ENCODE data around the gene ATP5F1E.

The ATP5F1E gene

DNA sequence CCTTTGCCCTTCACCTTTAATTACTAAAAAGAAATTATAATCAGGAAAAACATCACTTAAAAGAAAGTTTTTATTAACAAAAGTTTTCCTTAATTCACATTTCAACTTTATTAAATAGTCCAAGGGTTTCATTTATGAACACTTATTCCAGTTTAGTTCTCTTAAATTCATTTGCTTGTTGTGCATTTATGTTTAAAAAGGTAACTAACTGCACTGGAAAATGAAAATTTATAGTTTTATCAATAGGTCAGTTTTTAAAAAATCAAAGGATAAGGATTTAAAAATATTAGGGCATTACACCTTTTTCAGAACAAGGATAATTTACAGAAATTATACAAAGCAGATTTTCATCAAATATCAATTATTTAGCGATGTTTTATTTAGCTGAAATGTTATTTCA, 958 bp upstream of the ATP5F1E start:
- ChIA-PET POLR2A (interaction anchor here (1.1 to 2.2 kb wide), 5 partner anchors 9 to 49 kb away, joined by 3 to 28 read pairs (median 16); partner anchors contain the start of genes PRELID3B and TUBB1), CTCF (no interaction called here)
- Histone ChIP-seq H3K4me3 (ENCODE audit: low read depth, low read length) (peak overlapping the region; percentile 45; the same call in 1 of the 2 replicates), H3K4me1 (ENCODE audit: control insufficient read depth, insufficient read depth, low read length) (peaks cover 7% of the 10 kb centered on the region; the same call in 1 of the 2 replicates), H3K27ac (ENCODE audit: extremely low read depth, low read depth, low read length) (peak overlapping the region; percentile 91; the same call in 1 of the 2 replicates), H3K36me3 (ENCODE audit: control insufficient read depth in 2 of 2, insufficient read depth in 1 of 2, low read length in 2 of 2) (peaks cover 16 to 77% of the 10 kb centered on the region in 2 experiments; a peak in 2 of 3 replicates), H3K9me3 (ENCODE audit: control insufficient read depth, insufficient read depth, low read depth, low read length) (no peaks in the 10 kb centered on the region)
- TF ChIP-seq PRDM1 (tag by site-specific recombination; IDR thresholded peaks at IDR 0.05) = peak; percentile 51; the same call in 1 of the 2 replicates
- TF ChIP-seq ZNF701 (tag by site-specific recombination; IDR thresholded peaks at IDR 0.05) = no peak

DNA sequence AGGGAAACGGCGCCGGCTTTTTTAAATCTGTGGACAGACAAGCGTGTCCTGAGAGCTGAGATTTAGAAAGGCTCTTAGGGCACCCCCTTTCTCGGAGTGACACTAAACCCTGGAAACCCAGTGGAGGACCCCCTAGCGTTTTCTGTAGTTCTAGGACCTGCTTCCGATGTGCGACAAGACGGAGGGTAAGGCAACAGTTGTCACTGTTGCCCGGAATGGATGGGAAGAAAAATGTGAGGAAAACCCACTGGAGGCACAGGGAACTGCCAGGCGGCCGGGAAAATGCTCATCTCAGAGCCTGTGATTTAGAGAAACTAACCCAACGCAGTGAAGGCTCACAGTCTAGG, 551 bp upstream of the ATP5F1E start:
- Histone ChIP-seq H3K36me3 (ENCODE audit: control insufficient read depth in 2 of 2, insufficient read depth in 1 of 2, low read length in 2 of 2) (peaks cover 16 to 77% of the 10 kb centered on the region in 2 experiments; a peak in 2 of 3 replicates), H3K27ac (ENCODE audit: extremely low read depth, low read depth, low read length) (peak overlapping the region; percentile 91), H3K4me1 (ENCODE audit: control insufficient read depth, insufficient read depth, low read length) (peaks cover 7% of the 10 kb centered on the region; the same call in 1 of the 2 replicates), H3K9me3 (ENCODE audit: control insufficient read depth, insufficient read depth, low read depth, low read length) (no peaks in the 10 kb centered on the region), H3K4me3 (ENCODE audit: low read depth, low read length) (peak overlapping the region; percentile 45)
- ChIA-PET CTCF (interaction anchor here (0.7 to 1.0 kb wide), 2 partner anchors 55 to 916 kb away, joined by 3 to 5 read pairs; no protein-coding TSS in a partner anchor), POLR2A (interaction anchor here (0.7 to 2.2 kb wide), 25 partner anchors 9 to 381 kb away, joined by 3 to 28 read pairs (median 6); partner anchors contain the start of genes NELFCD, PRELID3B, STX16 and TUBB1)
- TF ChIP-seq TRIM28 (IDR thresholded peaks at IDR 0.05; ENCODE audit: borderline replicate concordance, low read length) (no peak), ZFP69B (tag by site-specific recombination; IDR thresholded peaks at IDR 0.05) (no peak), ZBTB8A (tag by site-specific recombination; IDR thresholded peaks at IDR 0.05) (0 out of 2 replicates have a peak, but pooled peaks have one; percentile 32), BCL11B (tag by site-specific recombination; IDR thresholded peaks at IDR 0.05; ENCODE audit: low read depth) (no peak), ZNF549 (tag by site-specific recombination; IDR thresholded peaks at IDR 0.05) (no peak), ZNF146 (tag by site-specific recombination; IDR thresholded peaks at IDR 0.05) (no peak), GLIS1 (tag by site-specific recombination; IDR thresholded peaks at IDR 0.05) (peak; percentile 3; the same call in 1 of the 2 replicates), ZNF768 (tag by site-specific recombination; IDR thresholded peaks at IDR 0.05) (no peak), ZNF366 (tag by site-specific recombination; conservative IDR thresholded peaks at IDR 0.05) (no peak), ZNF561 (tag by site-specific recombination; IDR thresholded peaks at IDR 0.05; ENCODE audit: borderline replicate concordance) (no peak), PRDM1 (tag by site-specific recombination; IDR thresholded peaks at IDR 0.05) (no peak), SP3 (tag by site-specific recombination; IDR thresholded peaks at IDR 0.05) (no peak), ZFP3 (tag by site-specific recombination; IDR thresholded peaks at IDR 0.05; ENCODE audit: low read depth) (no peak), ZNF423 (tag by site-specific recombination; IDR thresholded peaks at IDR 0.05) (no peak)
- TF ChIP-seq, protein P1, sequence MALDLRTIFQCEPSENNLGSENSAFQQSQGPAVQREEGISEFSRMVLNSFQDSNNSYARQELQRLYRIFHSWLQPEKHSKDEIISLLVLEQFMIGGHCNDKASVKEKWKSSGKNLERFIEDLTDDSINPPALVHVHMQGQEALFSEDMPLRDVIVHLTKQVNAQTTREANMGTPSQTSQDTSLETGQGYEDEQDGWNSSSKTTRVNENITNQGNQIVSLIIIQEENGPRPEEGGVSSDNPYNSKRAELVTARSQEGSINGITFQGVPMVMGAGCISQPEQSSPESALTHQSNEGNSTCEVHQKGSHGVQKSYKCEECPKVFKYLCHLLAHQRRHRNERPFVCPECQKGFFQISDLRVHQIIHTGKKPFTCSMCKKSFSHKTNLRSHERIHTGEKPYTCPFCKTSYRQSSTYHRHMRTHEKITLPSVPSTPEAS (tag by site-specific recombination; IDR thresholded peaks at IDR 0.05) = no peak
- TF ChIP-seq, protein P2, sequence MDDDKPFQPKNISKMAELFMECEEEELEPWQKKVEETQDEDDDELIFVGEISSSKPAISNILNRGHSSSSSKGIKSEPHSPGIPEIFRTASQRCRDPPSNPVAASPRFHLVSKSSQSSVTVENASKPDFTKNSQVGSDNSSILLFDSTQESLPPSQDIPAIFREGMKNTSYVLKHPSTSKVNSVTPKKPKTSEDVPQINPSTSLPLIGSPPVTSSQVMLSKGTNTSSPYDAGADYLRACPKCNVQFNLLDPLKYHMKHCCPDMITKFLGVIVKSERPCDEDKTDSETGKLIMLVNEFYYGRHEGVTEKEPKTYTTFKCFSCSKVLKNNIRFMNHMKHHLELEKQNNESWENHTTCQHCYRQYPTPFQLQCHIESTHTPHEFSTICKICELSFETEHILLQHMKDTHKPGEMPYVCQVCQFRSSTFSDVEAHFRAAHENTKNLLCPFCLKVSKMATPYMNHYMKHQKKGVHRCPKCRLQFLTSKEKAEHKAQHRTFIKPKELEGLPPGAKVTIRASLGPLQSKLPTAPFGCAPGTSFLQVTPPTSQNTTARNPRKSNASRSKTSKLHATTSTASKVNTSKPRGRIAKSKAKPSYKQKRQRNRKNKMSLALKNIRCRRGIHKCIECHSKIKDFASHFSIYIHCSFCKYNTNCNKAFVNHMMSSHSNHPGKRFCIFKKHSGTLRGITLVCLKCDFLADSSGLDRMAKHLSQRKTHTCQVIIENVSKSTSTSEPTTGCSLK (tag by site-specific recombination; IDR thresholded peaks at IDR 0.05) = no peak
- TF ChIP-seq, protein P3, sequence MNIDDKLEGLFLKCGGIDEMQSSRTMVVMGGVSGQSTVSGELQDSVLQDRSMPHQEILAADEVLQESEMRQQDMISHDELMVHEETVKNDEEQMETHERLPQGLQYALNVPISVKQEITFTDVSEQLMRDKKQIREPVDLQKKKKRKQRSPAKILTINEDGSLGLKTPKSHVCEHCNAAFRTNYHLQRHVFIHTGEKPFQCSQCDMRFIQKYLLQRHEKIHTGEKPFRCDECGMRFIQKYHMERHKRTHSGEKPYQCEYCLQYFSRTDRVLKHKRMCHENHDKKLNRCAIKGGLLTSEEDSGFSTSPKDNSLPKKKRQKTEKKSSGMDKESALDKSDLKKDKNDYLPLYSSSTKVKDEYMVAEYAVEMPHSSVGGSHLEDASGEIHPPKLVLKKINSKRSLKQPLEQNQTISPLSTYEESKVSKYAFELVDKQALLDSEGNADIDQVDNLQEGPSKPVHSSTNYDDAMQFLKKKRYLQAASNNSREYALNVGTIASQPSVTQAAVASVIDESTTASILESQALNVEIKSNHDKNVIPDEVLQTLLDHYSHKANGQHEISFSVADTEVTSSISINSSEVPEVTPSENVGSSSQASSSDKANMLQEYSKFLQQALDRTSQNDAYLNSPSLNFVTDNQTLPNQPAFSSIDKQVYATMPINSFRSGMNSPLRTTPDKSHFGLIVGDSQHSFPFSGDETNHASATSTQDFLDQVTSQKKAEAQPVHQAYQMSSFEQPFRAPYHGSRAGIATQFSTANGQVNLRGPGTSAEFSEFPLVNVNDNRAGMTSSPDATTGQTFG (tag by site-specific recombination; IDR thresholded peaks at IDR 0.05; ENCODE audit: borderline replicate concordance) = no peak
- TF ChIP-seq, protein P4, sequence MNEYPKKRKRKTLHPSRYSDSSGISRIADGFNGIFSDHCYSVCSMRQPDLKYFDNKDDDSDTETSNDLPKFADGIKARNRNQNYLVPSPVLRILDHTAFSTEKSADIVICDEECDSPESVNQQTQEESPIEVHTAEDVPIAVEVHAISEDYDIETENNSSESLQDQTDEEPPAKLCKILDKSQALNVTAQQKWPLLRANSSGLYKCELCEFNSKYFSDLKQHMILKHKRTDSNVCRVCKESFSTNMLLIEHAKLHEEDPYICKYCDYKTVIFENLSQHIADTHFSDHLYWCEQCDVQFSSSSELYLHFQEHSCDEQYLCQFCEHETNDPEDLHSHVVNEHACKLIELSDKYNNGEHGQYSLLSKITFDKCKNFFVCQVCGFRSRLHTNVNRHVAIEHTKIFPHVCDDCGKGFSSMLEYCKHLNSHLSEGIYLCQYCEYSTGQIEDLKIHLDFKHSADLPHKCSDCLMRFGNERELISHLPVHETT (tag by site-specific recombination; IDR thresholded peaks at IDR 0.05) = no peak
- TF ChIP-seq, protein P5, sequence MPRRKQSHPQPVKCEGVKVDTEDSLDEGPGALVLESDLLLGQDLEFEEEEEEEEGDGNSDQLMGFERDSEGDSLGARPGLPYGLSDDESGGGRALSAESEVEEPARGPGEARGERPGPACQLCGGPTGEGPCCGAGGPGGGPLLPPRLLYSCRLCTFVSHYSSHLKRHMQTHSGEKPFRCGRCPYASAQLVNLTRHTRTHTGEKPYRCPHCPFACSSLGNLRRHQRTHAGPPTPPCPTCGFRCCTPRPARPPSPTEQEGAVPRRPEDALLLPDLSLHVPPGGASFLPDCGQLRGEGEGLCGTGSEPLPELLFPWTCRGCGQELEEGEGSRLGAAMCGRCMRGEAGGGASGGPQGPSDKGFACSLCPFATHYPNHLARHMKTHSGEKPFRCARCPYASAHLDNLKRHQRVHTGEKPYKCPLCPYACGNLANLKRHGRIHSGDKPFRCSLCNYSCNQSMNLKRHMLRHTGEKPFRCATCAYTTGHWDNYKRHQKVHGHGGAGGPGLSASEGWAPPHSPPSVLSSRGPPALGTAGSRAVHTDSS (tag by site-specific recombination; IDR thresholded peaks at IDR 0.05) = no peak
- TF ChIP-seq, protein P6, sequence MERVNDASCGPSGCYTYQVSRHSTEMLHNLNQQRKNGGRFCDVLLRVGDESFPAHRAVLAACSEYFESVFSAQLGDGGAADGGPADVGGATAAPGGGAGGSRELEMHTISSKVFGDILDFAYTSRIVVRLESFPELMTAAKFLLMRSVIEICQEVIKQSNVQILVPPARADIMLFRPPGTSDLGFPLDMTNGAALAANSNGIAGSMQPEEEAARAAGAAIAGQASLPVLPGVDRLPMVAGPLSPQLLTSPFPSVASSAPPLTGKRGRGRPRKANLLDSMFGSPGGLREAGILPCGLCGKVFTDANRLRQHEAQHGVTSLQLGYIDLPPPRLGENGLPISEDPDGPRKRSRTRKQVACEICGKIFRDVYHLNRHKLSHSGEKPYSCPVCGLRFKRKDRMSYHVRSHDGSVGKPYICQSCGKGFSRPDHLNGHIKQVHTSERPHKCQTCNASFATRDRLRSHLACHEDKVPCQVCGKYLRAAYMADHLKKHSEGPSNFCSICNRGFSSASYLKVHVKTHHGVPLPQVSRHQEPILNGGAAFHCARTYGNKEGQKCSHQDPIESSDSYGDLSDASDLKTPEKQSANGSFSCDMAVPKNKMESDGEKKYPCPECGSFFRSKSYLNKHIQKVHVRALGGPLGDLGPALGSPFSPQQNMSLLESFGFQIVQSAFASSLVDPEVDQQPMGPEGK (tag by site-specific recombination; IDR thresholded peaks at IDR 0.05) = no peak; the same call in 1 of the 2 replicates

Data from HEK293 (cell line).